Activated T-cell treated with anti-CD3 and anti-CD28 coated beads for 24 hours (primary cell): ENCODE results near the gene MTX1.

ENCODE experiments used
- DNase-seq: peaks from one replicate; pipeline ENCODE4 v3.0.0-alpha.2; 2020; ENCODE audit warnings: low read depth

The MTX1 gene

GRCh38 chr1:155174324-155175280 is 33.9 kb upstream of the MTX1 start:
- DNase-seq = no peak

- DNase-seq = no peak
These were observed 33.1 kb upstream of the MTX1 start for GRCh38 chr1:155175281-155175926.

GRCh38 chr1:155175927-155176371 is 32.5 kb upstream of the MTX1 start:
- DNase-seq = no peak

GRCh38 chr1:155176544-155177071 is 31.9 kb upstream of the MTX1 start:
- DNase-seq = peak; percentile 77

- no peak for DNase-seq
These were observed 31.1 kb upstream of the MTX1 start for GRCh38 chr1:155177192-155177917.

- DNase-seq = no peak
These were observed 30.6 kb upstream of the MTX1 start for GRCh38 chr1:155177918-155178281.

GRCh38 chr1:155178441-155179111 is 29.9 kb upstream of the MTX1 start:
- no peak for DNase-seq

- DNase-seq = no peak
These were observed 29.1 kb upstream of the MTX1 start for GRCh38 chr1:155179112-155180031.

- DNase-seq = no peak
These were observed 27.0 kb upstream of the MTX1 start for GRCh38 chr1:155181371-155182051.

- DNase-seq = no peak
These were observed 26.4 kb upstream of the MTX1 start for GRCh38 chr1:155182052-155182550.

- no peak for DNase-seq
These were observed 24.7 kb upstream of the MTX1 start for GRCh38 chr1:155183775-155184221.

- no peak for DNase-seq
These were observed 24.1 kb upstream of the MTX1 start for GRCh38 chr1:155184351-155184811.

GRCh38 chr1:155184835-155185782 is 23.4 kb upstream of the MTX1 start:
- DNase-seq = no peak

GRCh38 chr1:155185783-155186066 is 22.8 kb upstream of the MTX1 start:
- no peak for DNase-seq

- no peak for DNase-seq
These were observed 22.3 kb upstream of the MTX1 start for GRCh38 chr1:155186067-155186793.

GRCh38 chr1:155186794-155187455 is 21.6 kb upstream of the MTX1 start:
- no peak for DNase-seq

GRCh38 chr1:155187456-155187891 is 21.0 kb upstream of the MTX1 start:
- no peak for DNase-seq
